C4-2B (cell line): ENCODE measurements around the gene CSMD2.

Source experiments
- ZFX ChIP-seq: fragments of 450-650 bp; IDR thresholded peaks from 2 replicates; pipeline ENCODE4 v1.6.1; 2017
- TF ChIP-seq, protein P1 (sequence below): fragments of 450-650 bp; conservative IDR thresholded peaks from 2 replicates; pipeline ENCODE4 v1.5.1; 2017; ENCODE audit warnings: mild to moderate bottlenecking

DNA sequence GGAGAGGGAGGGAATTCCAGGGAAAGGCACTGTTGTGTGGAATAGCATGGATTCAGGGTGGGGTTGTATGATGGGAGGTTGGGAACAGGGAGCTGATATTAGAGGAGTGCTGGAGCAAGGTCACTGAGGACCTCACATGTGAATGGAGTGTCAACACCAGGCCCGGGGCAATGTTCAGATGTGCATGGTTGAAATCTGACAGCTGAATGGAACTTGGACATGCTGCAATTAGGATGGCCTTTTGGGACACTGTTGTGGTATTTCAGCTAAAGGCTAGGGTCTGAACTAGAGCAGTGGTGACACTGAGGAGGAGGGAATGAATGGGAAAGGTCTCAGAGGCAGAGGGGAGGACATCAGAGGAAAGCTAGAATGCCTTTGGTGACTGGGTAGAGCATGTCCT lies 667.6 kb downstream of the CSMD2 start:
- TF ChIP-seq, protein P1, sequence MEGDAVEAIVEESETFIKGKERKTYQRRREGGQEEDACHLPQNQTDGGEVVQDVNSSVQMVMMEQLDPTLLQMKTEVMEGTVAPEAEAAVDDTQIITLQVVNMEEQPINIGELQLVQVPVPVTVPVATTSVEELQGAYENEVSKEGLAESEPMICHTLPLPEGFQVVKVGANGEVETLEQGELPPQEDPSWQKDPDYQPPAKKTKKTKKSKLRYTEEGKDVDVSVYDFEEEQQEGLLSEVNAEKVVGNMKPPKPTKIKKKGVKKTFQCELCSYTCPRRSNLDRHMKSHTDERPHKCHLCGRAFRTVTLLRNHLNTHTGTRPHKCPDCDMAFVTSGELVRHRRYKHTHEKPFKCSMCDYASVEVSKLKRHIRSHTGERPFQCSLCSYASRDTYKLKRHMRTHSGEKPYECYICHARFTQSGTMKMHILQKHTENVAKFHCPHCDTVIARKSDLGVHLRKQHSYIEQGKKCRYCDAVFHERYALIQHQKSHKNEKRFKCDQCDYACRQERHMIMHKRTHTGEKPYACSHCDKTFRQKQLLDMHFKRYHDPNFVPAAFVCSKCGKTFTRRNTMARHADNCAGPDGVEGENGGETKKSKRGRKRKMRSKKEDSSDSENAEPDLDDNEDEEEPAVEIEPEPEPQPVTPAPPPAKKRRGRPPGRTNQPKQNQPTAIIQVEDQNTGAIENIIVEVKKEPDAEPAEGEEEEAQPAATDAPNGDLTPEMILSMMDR, result no peak
- TF ChIP-seq ZFX, result no peak
